GM12874 (cell line): Measurements from ENCODE around the gene CD274.
A peak's percentile ranks its signal among the peaks of the same experiment; 100 is the strongest.

ENCODE experiments used
- TF ChIP-seq, protein P1 (sequence below): IDR thresholded peaks from 2 replicates; pipeline ENCODE4 v1.5.1; 2011; ENCODE audit warnings: low read depth, mild to moderate bottlenecking, control low read depth, low read length, moderate library complexity; ENCODE audit not compliant: insufficient read depth

The CD274 gene

GRCh38 chr9:5422276-5422675 is 28.1 kb upstream of the CD274 start:
- TF ChIP-seq, protein P1, sequence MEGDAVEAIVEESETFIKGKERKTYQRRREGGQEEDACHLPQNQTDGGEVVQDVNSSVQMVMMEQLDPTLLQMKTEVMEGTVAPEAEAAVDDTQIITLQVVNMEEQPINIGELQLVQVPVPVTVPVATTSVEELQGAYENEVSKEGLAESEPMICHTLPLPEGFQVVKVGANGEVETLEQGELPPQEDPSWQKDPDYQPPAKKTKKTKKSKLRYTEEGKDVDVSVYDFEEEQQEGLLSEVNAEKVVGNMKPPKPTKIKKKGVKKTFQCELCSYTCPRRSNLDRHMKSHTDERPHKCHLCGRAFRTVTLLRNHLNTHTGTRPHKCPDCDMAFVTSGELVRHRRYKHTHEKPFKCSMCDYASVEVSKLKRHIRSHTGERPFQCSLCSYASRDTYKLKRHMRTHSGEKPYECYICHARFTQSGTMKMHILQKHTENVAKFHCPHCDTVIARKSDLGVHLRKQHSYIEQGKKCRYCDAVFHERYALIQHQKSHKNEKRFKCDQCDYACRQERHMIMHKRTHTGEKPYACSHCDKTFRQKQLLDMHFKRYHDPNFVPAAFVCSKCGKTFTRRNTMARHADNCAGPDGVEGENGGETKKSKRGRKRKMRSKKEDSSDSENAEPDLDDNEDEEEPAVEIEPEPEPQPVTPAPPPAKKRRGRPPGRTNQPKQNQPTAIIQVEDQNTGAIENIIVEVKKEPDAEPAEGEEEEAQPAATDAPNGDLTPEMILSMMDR: no peak

GRCh38 chr9:5425006-5425628 is 25.2 kb upstream of the CD274 start:
- TF ChIP-seq, protein P1: peak; percentile 41; the same call in 1 of the 2 replicates

DNA sequence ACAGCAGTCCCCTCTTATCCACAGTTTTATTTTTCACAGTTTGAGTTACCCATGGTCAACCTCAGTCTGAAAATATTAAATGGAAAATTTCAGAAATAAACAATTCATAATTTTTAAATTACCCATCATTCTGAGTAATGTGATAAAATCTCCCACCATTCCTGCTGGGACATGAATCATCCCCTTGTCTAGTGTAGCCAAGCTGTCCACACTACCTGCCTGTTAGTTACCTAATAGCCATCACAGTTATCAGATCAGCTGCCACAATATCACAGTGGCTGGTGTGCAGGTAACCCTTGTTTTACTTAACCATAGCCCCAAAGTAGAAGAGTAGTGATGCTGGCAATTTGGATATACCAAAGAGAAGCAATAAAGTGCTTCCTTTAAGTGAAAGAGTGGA is 23.3 kb upstream of the CD274 start:
- TF ChIP-seq, protein P1: no peak

DNA sequence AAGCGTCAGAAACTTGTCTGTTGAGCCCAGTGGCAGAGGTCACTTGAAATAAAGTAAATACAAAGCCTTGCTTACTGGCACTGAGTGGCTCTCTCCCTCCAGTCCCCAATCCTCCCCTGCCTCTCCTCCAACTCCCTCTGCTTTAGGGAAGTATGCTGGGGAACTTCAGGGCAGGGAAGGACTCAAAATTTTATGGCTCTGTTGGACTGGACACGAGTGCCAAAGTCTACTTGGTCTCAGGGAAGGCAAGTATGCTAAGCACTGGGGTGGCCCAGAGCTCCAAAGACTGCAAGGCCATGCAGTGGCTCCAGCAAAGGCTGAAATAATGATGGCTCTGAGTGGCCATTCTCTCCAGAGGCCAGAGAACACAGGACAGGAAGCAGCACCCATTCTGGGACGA is 22.2 kb upstream of the CD274 start:
- TF ChIP-seq, protein P1: no peak

DNA sequence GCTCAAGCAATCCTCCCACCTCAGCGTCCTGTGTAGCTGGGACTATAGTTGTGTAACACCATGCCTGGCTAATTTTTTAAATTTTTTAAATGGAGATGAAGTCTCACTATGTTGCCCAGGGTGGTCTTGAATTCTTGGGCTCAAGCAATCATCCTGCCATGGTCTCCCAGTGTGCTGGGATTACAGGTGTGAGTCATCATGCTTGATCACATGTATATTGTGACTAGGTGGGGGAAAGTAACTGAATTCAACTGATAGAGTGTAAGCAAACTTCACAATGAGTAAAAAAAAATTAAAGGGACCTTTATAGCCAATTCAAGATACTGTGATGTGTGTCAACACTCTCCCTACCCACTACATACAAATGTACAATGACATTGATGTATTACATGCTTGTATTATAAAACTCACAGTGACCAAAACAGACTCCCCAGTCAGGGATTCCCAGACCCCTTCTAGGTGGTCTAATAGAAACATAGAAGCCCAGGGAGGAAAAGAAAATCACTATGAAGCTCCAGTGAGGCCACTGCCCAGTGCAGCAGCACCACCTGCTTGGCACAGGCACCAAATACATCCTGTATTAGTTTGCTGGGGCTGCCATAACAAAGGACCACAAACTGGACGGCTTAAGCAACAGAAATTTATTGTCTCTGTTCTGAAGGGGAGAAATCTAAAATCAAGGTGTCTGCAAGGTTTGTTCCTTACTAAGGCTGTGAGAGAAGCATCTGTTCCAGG is 21.4 kb upstream of the CD274 start:
- TF ChIP-seq, protein P1: no peak

DNA sequence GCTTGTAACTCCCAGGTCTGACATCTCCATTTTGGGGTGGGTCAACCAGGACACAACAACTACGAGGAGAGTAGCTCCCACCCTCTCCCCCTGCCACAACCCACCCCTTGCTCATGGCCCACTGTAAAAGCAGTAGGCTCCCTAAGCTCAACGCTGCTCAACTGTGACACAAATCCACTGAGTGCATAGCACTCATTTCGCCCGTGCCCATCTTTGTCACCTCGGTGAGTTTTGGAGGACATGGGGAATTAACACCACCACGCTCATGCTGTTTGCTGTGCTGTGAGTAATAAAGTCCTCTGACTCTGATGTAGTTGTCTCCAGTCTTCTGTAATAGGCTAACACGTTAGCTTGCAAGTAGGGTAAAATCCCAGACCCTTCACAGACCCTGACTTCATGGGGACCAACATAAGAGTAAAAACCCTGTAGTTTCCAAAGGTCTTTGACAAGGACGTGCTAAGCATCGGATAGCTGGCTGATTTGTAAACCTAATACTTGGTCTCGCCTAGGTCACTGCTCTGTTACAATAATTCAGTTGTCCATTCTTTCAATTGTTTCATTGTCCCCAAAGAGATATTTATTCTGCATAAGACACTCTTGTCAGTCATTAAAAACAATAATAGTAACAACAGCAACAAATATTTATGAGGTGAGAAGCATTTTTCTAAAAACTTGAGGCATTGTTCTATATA is 20.3 kb upstream of the CD274 start:
- TF ChIP-seq, protein P1: no peak

DNA sequence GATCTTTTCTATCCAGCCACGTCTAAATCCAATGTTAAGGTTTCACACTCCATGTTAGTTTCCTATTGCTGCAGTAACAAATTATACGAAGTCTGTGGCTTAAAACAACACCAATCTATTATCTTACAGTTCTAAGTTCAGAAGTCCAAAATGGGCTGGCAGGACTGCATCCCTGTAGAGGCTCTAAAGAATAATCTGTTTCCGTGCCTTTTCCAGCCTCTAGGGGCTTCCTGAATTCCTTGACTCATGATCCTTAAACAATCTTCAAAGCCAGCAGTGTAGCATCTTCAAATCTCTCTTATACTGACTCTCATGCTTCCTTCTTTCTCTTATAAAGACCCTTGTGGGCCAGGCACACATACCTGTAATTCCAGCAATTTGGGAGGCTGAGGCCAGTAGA is 19.4 kb upstream of the CD274 start:
- TF ChIP-seq, protein P1: no peak
